Hematopoietic multipotent progenitor cell treated with erythropoietin and hydrocortisone succinate and interleukin-3 and kit ligand, for 17 days (in vitro differentiated cells): ENCODE results near the gene POMC.
"Not testable (repeated sequence)": the region's sequence is repeated elsewhere in the genome, so short reads cannot be mapped to it uniquely, and the experiment has no call there.

Experiments
- DNase-seq: peaks from one replicate; pipeline ENCODE4 v3.0.0-alpha.2; 2015; ENCODE audit warnings: low spot score

Gene POMC

DNA sequence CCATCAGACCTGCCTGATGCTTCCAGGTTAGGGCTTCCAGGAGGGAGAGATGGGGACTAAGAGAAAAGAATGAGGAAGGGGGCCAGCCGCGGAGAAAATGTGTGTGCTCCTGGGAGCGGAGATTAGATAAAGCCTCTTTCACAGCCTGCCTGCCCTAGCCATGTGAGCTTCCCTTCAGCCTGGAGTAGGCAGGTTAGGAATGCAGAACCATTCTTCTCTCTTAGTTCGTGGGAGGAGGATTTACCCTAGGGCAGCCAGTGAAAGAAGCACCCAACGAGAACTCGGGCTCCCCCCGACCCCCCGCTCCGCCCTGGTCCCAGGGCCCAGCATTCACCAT is 36.1 kb downstream of the POMC start:
- DNase-seq = no peak

DNA sequence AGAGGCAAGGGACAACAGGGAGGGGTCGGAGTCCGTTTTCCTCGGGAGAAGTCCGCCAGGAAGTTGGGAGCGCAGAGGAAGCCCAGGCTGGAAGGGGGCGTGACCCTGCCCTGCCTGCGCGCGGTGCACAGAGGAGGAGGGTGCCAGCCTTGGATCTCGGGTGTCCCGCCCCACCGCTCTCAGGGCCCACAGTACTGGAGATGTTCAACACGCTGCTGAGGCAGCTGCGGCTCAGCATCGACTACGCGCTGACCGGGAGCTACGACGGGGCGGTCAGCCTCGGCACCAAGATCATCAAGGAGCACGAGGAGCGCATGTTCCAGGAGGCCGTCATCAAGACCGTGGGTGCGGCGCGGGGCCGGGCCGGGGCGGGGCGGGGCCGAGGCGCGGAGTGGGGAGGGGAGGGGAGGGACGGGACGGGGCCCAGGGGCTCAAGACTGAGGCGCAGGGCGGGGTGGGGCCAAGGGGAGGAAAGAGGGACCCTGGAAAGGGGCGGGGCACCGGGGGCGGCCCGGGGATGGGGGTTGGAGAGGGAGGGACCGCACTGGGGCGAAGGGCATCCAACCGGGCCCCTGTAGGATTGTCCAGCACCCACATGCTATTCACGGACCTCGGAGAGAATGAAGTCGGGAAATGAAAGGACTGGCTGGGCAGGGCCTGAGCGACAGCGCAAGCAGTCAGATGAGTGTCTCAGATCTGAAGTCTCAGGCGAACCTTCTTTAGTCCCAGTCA is 36.6 kb downstream of the POMC start:
- DNase-seq = no peak

DNA sequence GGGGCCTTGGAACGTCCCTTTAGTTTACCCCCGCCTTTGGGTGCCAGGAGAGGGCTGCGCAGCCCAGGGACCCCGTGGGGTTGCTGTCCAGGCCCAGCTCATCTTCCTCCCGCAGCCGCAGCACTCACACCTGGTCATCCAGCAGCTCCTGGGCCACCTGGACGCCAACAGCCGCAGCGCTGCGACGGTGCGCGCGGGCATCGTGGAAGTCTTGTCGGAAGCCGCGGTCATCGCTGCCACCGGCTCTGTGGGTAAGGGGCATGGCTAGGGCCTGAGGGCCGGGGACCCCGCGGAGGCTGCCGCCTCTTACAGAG is 37.2 kb downstream of the POMC start:
- no peak for DNase-seq

DNA sequence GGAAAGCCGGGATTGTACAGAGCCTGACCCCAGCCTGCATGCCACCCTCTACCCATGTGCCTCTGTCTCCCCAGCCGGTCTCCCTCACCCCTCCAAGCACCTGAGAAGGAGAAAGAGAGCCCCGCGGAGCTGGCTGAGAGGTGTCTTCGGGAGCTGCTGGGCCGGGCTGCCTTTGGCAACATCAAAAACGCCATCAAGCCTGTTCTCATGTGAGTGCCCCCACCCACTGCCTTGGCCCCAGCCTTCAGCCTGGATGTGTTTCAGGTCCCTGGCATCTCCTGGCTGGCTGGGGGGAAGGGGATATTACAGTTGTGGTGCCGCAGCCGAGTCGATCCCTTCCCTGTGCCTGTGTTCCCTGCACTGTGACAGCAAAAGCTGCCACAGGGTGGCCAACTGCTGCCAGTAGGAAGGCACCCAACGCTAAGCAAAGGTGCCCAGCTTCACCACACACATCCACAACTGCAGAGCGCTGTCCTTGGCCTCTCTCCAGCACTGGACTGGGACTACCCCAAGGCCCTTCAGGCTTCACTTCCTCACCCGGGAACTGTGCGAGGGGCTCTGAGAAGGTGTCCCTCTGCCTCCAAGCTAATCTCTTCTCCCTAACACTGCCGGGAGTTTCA is 38.4 kb downstream of the POMC start:
- DNase-seq = no peak

DNA sequence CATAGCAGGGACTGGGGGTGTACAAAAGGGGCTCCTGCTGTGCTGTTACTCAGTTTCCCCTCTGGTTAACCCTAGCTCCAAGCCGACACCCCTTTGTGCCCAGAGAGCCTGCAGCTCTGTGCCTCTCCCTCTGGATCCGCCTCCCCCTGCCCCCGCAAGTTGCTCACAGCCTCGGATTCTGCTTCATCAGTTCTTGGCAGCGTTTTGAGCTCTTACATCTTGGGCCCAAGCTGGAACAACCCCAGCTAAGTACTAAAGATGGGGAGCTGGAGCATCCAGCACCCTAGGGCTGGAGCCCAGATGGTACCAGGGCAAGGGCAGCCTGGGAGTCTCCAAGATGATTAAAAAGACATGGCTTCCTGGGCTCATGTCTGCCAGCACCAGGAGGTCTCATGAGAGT is 40.7 kb downstream of the POMC start:
- DNase-seq = no peak

DNA sequence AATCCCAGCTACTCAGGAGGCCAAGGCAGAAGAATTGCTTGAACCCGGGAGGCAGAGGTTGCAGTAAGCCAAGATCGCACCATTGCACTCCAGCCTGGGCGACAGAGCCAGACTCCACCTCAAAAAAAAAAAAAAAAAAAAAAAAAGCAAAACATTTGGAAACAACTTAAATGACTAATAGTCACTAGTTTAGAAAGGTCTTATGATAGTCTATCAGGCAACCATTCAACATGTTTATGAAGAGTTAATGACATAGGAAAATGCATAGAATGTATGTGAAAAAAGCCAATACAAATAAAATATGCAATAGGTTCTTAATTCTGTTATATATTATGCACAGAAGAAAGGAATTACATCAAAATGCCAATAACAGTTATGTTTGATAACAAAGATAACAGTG is 41.3 kb downstream of the POMC start:
- DNase-seq = not testable (repeated sequence)

DNA sequence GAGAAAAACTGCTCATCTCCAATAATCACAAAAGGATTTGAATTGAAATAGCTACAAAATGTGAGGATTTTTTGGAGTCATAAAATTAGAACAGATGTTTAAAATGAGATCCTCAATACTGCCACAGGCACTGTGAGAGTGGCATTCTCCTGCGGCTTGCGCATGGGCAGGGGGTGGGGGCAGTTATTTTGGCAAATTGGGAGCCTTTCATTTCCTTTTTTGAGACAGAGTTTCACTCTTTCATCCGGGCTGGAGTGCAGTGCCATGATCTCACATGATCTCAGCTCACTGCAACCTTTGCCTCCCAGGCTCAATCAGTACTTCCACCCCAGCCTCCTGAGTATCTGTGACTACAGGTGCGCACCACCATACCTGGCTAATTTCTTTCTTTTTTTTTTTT is 42.4 kb downstream of the POMC start:
- no peak for DNase-seq

DNA sequence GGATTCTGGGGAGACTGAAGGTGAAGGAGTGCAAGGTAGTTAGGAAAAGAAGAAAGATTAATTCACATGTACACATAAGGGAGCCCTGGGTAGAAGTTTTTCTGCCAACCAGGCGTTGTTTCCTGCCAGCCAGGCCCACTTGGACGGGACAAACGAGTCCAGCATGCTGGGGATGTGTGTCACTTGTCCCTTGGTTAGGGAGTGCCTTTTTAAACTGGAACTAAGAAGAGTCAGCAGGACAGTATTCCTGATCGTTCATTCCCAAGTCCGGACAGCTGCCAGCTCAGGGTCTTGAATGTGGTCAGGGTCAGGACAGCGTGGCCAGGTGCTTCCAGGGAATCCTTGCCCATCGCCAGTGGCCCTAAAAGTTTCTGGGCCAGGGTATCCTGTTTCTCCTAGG is 43.2 kb downstream of the POMC start:
- DNase-seq = no peak

DNA sequence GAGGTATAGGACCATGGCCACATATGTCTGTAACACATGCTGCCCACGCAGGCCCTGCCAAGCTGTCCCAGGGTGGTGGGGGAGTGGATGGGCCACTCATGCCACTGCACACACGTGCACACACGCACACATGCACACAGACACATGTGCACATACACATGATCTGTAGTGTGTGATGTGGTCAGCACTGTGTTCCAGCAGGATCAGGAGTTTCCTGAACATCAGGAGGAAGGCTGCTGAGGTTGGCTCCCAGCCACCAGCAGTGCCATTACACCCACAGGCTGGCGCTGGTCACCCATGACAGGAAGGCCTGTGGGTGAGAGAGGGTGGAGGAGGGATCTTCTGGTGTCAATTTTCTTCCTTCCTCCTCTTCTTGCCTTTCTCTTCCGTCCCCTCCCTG is 44.7 kb downstream of the POMC start:
- no peak for DNase-seq

DNA sequence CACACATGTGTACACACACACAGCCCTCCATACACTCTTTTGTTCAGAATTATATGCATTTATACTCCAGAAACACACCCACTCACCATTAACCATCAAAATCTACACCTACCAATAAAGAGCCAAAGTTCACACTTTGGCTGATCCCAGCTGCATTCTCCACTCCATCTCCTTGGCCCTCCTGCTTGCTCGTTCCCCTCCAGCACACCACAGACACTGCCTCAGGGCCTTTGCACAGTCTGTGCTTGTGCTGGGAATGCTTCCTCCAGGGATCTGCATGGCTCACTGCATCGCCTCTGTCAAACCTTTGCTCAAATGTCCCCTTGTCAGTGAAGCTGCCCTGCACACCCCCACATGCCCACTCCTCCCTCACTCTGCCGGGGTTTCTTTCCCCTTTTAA is 46.0 kb downstream of the POMC start:
- DNase-seq = no peak

DNA sequence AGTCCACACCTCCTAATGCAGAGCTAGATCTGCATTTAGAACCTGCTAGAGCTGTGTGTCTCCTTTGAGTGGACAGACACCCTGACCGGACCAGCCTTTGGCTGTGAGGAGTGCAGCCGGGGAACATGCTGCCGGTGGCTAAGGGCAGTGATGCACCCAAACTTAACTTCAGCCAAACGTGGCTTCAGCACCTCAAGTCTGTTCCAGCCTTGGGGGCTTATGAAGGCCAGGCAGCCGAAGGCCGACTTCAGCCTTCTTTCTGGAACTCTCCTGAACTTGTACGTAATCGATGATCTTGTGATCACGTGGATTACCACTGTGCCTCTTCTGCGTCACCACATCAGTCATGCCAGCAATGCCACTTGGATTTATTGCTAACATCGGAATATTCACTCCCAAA is 49.1 kb downstream of the POMC start:
- no peak for DNase-seq

DNA sequence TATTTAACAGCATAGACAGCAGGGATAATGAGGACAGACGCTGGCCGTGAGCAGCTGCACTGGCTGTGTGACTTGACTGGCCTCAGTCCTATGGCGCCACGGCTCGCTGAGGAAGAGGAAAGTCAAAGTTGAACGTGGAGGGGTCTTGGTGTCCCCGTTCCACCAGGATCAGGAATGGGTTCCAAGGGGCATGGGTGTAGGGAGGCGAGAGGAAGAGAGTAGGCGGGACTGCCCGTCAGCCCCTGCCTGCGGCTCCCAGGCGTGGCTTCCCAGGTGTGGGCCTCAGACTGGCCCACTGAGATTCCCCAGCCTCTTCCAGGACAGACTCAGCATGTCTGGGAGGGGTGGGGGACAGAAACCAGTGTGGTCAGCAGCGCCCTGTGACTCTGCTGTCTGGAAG is 51.4 kb downstream of the POMC start:
- DNase-seq = no peak

DNA sequence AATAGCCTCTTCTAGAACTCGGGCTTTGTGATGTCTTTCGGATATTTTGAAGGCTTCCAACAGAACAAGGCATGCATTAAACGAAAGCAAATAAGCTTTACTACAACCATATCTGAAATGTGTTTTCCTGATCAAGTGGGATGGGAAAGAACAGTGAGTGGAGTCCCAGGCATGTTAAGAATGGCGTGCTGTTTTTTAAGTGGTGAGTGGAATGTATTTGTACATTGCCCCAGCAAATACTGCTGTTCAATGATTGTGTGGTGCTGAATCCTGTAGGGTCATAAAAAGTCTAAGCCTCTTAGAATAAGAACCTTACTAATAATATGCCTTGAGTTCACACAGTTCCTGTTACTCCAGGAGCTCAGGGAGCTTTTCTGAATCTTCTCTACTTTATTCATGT is 52.5 kb downstream of the POMC start:
- no peak for DNase-seq

DNA sequence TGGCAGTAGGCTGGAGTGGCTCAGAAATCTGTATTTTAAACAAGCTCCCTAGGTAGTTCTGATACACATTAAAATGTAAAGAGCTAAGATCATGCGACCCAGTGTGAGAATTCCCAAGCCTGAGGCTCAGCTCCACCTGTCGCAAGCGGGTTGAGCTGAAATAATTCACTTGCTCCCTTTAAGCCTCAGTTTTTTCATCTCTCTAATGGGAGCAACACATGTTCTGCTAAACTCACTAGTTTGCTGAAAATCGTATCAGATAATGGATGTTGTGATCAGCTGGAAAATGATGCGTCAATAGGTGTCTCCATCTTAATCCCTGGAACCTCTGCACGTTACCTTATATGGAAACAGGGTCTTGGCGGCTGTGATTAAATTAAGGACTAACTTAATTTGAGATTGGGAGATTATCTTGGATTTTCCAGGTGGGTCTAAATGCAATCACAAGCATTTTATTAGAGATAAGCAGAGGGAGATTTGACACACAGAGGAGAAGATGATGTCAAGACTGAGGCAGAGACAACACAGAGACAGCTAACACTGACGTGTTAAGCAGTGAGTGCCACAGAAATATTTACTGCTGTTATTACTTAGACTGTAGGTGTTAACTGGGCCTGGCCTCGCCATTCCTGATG is 53.0 kb downstream of the POMC start:
- no peak for DNase-seq

DNA sequence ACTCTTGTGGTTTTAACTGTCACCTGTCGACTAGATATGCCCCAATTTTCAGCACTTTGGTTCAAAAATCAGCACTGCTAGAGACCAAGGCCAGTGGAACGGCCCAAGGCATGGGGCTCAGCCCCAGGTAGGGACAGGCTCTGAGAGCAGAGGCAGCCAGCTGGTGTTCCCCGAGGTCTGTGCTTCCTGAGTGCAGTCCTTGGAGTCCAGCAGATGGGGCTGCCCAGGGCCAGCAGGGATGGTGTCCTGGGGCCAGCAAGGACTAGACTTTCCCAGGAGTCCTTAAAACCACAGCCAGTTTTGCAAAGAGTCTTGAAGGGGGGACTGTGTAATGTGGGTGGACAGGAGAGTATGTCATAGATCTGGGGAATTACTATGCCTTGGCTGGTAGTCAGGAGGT is 56.3 kb downstream of the POMC start:
- DNase-seq = no peak
